Pancreas (tissue), 10 donors: Measurements from ENCODE around the gene LGALS12. TPM values are rescaled to one million over a fixed set of nuclear protein-coding genes. Genes with fewer than 3 reads are reported as not detected.

Experiments used
- ATAC-seq, 4 donors: fragments of 200-7000 bp; cut with Tn5 transposase; one replicate each; pipeline versions ENCODE4 v1.8.0 to v1.9.1; 2020; ENCODE audit warnings: mild to moderate bottlenecking in 4 of 4, moderate library complexity in 4 of 4
- DNase-seq, 6 donors: peaks; one replicate each; pipeline ENCODE4 v3.0.0-alpha.2; 2020
- FAIRE-seq: peaks from 2 replicates; lab custom pipeline; 2012; peaks lifted over from hg19 to GRCh38; lab: Jason Lieb, UNC
- H3K27ac ChIP-seq, 4 donors: fragments of 200-600 bp; sonication (generic); 1 replicate in 3 of 4; 2 replicates in 1 of 4; pipeline versions ENCODE4 v1.5.0 to v1.8.0; 2020
- H3K27me3 ChIP-seq, 4 donors: fragments of 200-600 bp; one replicate each; pipeline ENCODE4 v1.8.0; 2021
- H3K36me3 ChIP-seq, 3 donors: fragments of 200-600 bp; sonication (generic) in 1 of 3; one replicate each; pipeline versions ENCODE4 v1.5.0 to v1.8.0; 2020 to 2021
- H3K4me1 ChIP-seq, 3 donors: fragments of 200-600 bp; one replicate each; pipeline ENCODE4 v1.8.0; 2021
- H3K4me3 ChIP-seq, 4 donors: fragments of 200-600 bp; sonication (generic) in 2 of 4; one replicate each; pipeline versions ENCODE4 v1.5.0 to v1.8.0; 2020 to 2021
- H3K9me3 ChIP-seq, 4 donors: fragments of 200-600 bp; one replicate each; pipeline ENCODE4 v1.8.0; 2021
- CTCF ChIP-seq, 4 donors: fragments of 200-600 bp; sonication (generic) in 3 of 4; IDR thresholded peaks; one replicate each; pipeline versions ENCODE4 v1.5.0 to v1.8.0; 2021; ENCODE audit warnings: antibody characterized with exemption in 4 of 4
- WGBS, 2 donors: extraction: QIAGEN DNeasy Blood & Tissue Kit; methylation state at CpG; one replicate each; pipeline ENCODE4 v1.1.7; 2013; 5-methylcytosine and 5-hydroxymethylcytosine counted together
- intact Hi-C, 3 donors: fragments of 100-400 bp; cut with DNase I; formaldehyde crosslinking; loops; one replicate each; pipeline versions ENCODE4 v1.11.1 to v1.14.2; 2022
- polyA plus RNA-seq, 2 donors: library from polyadenylated mRNA; stranded (reverse); fragments of 200-250 nt; gene quantifications; one replicate each; pipeline ENCODE4 v1.2.3, GENCODE V29; 2013
- total RNA-seq, 6 donors: library from RNA; stranded (reverse); fragmentation: NEBNext Ultra II Directional in 4 of 6; extraction: Animal tissue kit (Norgen Biotek cat#: 25700) in 4 of 6; gene quantifications; one replicate each; pipeline versions ENCODE4 v1.2.1 to v1.2.4, GENCODE V29; 2021 to 2023
- donor health status: healthy with polysubstance abuse.
- donor health status: DM: no; HTN: no; CAD: no; lungs with moderate emphysema.
- donor health status: DM: no; HTN: no; CAD: no.
- donor health status: control.
- donor health status: control.
- donor health status: Bipolar disorder and iron deficiency.
- donor health status: DM: yes; HTN: yes; CAD: no.
- donor health status: DM: no; HTN: no; CAD: no.
- donor health status: DM: no; HTN: no; CAD: no.
- donor health status: DM: yes; HTN: yes; CAD: no.

The LGALS12 gene
- total and polyA plus RNA-seq, 8 donors = 0.13 to 2.1 (median 0.79) TPM; not detected in 2

GRCh38 chr11:63506876-63507275 is 992 bp downstream of the LGALS12 start:
- FAIRE-seq = no peak
- peaks cover 14 to 48% (median 21%) of the 10 kb centered on the region in 3 donors for H3K4me1 ChIP-seq
- H3K4me3 ChIP-seq = no peak overlapping the region
- DNase-seq = no peak
- H3K36me3 ChIP-seq = no peaks in the 10 kb centered on the region
- 85 to 97% methylated on average over 2 of the region's 2 CpGs for WGBS, 2 donors
- TF ChIP-seq CTCF (IDR thresholded peaks at IDR 0.05) = no peak
- no peak for ATAC-seq
- H3K27me3 ChIP-seq = no peaks in the 10 kb centered on the region
- H3K9me3 ChIP-seq = no peaks in the 10 kb centered on the region
- no peak overlapping the region for H3K27ac ChIP-seq
- intact Hi-C loops = loop anchor here in 2 of 3 donors (10.0 kb wide), 1 partner anchor 118 kb away; no protein-coding TSS in a partner anchor

GRCh38 chr11:63507511-63507910 is 1.6 kb downstream of the LGALS12 start:
- FAIRE-seq (no peak), ATAC-seq (no peak), DNase-seq (no peak)
- Histone ChIP-seq H3K27ac (no peak overlapping the region), H3K36me3 (no peaks in the 10 kb centered on the region), H3K4me3 (no peak overlapping the region), H3K9me3 (no peaks in the 10 kb centered on the region), H3K27me3 (no peaks in the 10 kb centered on the region), H3K4me1 (peaks cover 14 to 42% (median 21%) of the 10 kb centered on the region in 3 donors)
- 84 to 90% methylated on average over 2 of the region's 2 CpGs for WGBS, 2 donors
- TF ChIP-seq CTCF (IDR thresholded peaks at IDR 0.05) = no peak
- intact Hi-C loops = loop anchor here in 2 of 3 donors (10.0 kb wide), 1 partner anchor 117 kb away; no protein-coding TSS in a partner anchor

GRCh38 chr11:63508009-63508408 is 2.1 kb downstream of the LGALS12 start:
- TF ChIP-seq CTCF (IDR thresholded peaks at IDR 0.05) = peak in 3 of 4 donors; percentile 34 to 39 (median 36)
- WGBS, 2 donors = 34 to 46% methylated on average over 3 of the region's 3 CpGs
- H3K4me3 ChIP-seq = no peak overlapping the region
- no peak overlapping the region for H3K27ac ChIP-seq
- FAIRE-seq (no peak), ATAC-seq (peak; percentile 80 to 91 (median 84)), DNase-seq (peak; percentile 63 to 80 (median 73))
- H3K9me3 ChIP-seq = no peaks in the 10 kb centered on the region
- intact Hi-C loops = loop anchor here in 2 of 3 donors (10.0 kb wide), 1 partner anchor 117 kb away; no protein-coding TSS in a partner anchor
- H3K36me3 ChIP-seq = no peaks in the 10 kb centered on the region
- H3K27me3 ChIP-seq = no peaks in the 10 kb centered on the region
- peaks cover 14 to 37% (median 16%) of the 10 kb centered on the region in 3 donors for H3K4me1 ChIP-seq

GRCh38 chr11:63508745-63509144 is 2.9 kb downstream of the LGALS12 start:
- H3K27ac ChIP-seq = no peak overlapping the region
- no peak for ATAC-seq
- WGBS, 2 donors = 77 to 93% methylated on average over 12 of the region's 12 CpGs
- peaks cover 14 to 30% (median 15%) of the 10 kb centered on the region in 3 donors for H3K4me1 ChIP-seq
- no peak for TF ChIP-seq CTCF (IDR thresholded peaks at IDR 0.05)
- no peak overlapping the region for H3K4me3 ChIP-seq
- no peaks in the 10 kb centered on the region for H3K27me3 ChIP-seq
- no peaks in the 10 kb centered on the region for H3K36me3 ChIP-seq
- no peaks in the 10 kb centered on the region for H3K9me3 ChIP-seq
- intact Hi-C loops = loop anchor here in 2 of 3 donors (10.0 kb wide), 1 partner anchor 116 kb away; no protein-coding TSS in a partner anchor
- no peak for DNase-seq
- no peak for FAIRE-seq

GRCh38 chr11:63510360-63511047 is 4.6 kb downstream of the LGALS12 start:
- H3K4me1 ChIP-seq = peaks cover 0 to 14% (median under 1%) of the 10 kb centered on the region in 3 donors
- intact Hi-C loops = no loop called here
- no peak overlapping the region for H3K27ac ChIP-seq
- FAIRE-seq (no peak), DNase-seq (no peak), ATAC-seq (peak in 2 of 4 donors; percentile 44 to 56)
- no peaks in the 10 kb centered on the region for H3K9me3 ChIP-seq
- no peak for TF ChIP-seq CTCF (IDR thresholded peaks at IDR 0.05)
- H3K4me3 ChIP-seq = no peak overlapping the region
- H3K27me3 ChIP-seq = no peaks in the 10 kb centered on the region
- WGBS, 2 donors = 72 to 76% methylated on average over 7 of the region's 7 CpGs
- H3K36me3 ChIP-seq = no peaks in the 10 kb centered on the region
